SKM-1 treated with dmso at 0.1 percent for 144 hours (cell line): Measurements from ENCODE around the gene PRKCH.

Experiments
- DNase-seq: peaks from one replicate; lab custom pipeline; 2025; ENCODE audit not compliant: unreplicated experiment; lab: John Stamatoyannopoulos, UW

The PRKCH gene

GRCh38 chr14:61505815-61506809 lies 184.7 kb downstream of the PRKCH start:
- DNase-seq = no peak

GRCh38 chr14:61508526-61508925 lies 187.1 kb downstream of the PRKCH start:
- DNase-seq = no peak

GRCh38 chr14:61510736-61511557 lies 189.6 kb downstream of the PRKCH start:
- no peak for DNase-seq

- no peak for DNase-seq
Measured at GRCh38 chr14:61511558-61511948, 190.2 kb downstream of the PRKCH start.

- DNase-seq = no peak
Measured at GRCh38 chr14:61512026-61512834, 190.9 kb downstream of the PRKCH start.

GRCh38 chr14:61513986-61514830 lies 192.8 kb downstream of the PRKCH start:
- no peak for DNase-seq

GRCh38 chr14:61514927-61515326 lies 193.5 kb downstream of the PRKCH start:
- no peak for DNase-seq

GRCh38 chr14:61515436-61516117 lies 194.2 kb downstream of the PRKCH start:
- DNase-seq = no peak

- DNase-seq = no peak
Measured at GRCh38 chr14:61516118-61516743, 194.9 kb downstream of the PRKCH start.

GRCh38 chr14:61516964-61517653 lies 195.7 kb downstream of the PRKCH start:
- DNase-seq = no peak

GRCh38 chr14:61517911-61518384 lies 196.6 kb downstream of the PRKCH start:
- DNase-seq = no peak

GRCh38 chr14:61518403-61518802 lies 197.0 kb downstream of the PRKCH start:
- no peak for DNase-seq

- DNase-seq = no peak
Measured at GRCh38 chr14:61519106-61519505, 197.7 kb downstream of the PRKCH start.

GRCh38 chr14:61519735-61520134 lies 198.4 kb downstream of the PRKCH start:
- no peak for DNase-seq

GRCh38 chr14:61520576-61520975 lies 199.2 kb downstream of the PRKCH start:
- DNase-seq = no peak

- DNase-seq = no peak
Measured at GRCh38 chr14:61521773-61522172, 200.4 kb downstream of the PRKCH start.

- DNase-seq = no peak
Measured at GRCh38 chr14:61523751-61524150, 202.4 kb downstream of the PRKCH start.

GRCh38 chr14:61524211-61524806 lies 202.9 kb downstream of the PRKCH start:
- no peak for DNase-seq
